Colonic mucosa (tissue), 4 donors: Measurements from ENCODE around the gene ZBTB8B. TPM values are rescaled to one million over a fixed set of nuclear protein-coding genes. Genes with fewer than 3 reads are reported as not detected.
"Not testable (repeated sequence)": the region's sequence is repeated elsewhere in the genome, so short reads cannot be mapped to it uniquely, and the experiment has no call there.

Experiments
- DNase-seq: peaks from one replicate; pipeline ENCODE4 v3.0.0-alpha.2; 2020
- H3K27ac ChIP-seq: fragments of 200-600 bp; one replicate; pipeline ENCODE4 v1.8.0; 2021
- H3K27me3 ChIP-seq: fragments of 200-600 bp; one replicate; pipeline ENCODE4 v1.8.0; 2021
- H3K36me3 ChIP-seq: fragments of 200-600 bp; one replicate; pipeline ENCODE4 v1.8.0; 2021
- H3K4me1 ChIP-seq: fragments of 200-600 bp; one replicate; pipeline ENCODE4 v1.8.0; 2021; ENCODE audit warnings: mild to moderate bottlenecking
- H3K4me3 ChIP-seq: fragments of 200-600 bp; one replicate; pipeline ENCODE4 v1.8.0; 2021
- H3K9ac ChIP-seq, 2 donors: one replicate each; pipeline ENCODE4 v1.7.0; 2013; ENCODE audit warnings: control low read depth in 2 of 2, low read depth in 2 of 2, low read length in 2 of 2
- H3K9me3 ChIP-seq: fragments of 200-600 bp; one replicate; pipeline ENCODE4 v1.8.0; 2021
- CTCF ChIP-seq: fragments of 200-600 bp; IDR thresholded peaks from one replicate; pipeline ENCODE4 v1.8.0; 2022; ENCODE audit warnings: antibody characterized with exemption, mild to moderate bottlenecking
- intact Hi-C: fragments of 100-400 bp; cut with DNase I; formaldehyde crosslinking; loops from one replicate; pipeline ENCODE4 v1.14.1; 2022
- total RNA-seq, 2 donors: library from RNA; stranded (reverse); fragmentation: NEBNext Ultra II Directional in 1 of 2; extraction: Animal tissue kit (Norgen Biotek cat#: 25700) in 1 of 2; gene quantifications; one replicate each; pipeline ENCODE4 v1.2.1, GENCODE V29; 2021
- donor health status: healthy.
- donor health status: DM: no; HTN: no; CAD: no.
- donor health status: DM: no; HTN: no; CAD: no.

ZBTB8B gene
- total RNA-seq, 2 donors from 2014 or later = not detected

- Histone ChIP-seq H3K9me3 (no peaks in the 10 kb centered on the region), H3K27me3 (no peaks in the 10 kb centered on the region), H3K36me3 (no peaks in the 10 kb centered on the region), H3K4me3 (no peak overlapping the region), H3K9ac (no peak overlapping the region), H3K4me1 (no peaks in the 10 kb centered on the region), H3K27ac (no peak overlapping the region)
- intact Hi-C loops = no loop called here
- no peak for DNase-seq
- no peak for TF ChIP-seq CTCF
These were observed 15.1 kb downstream of the ZBTB8B start for GRCh38 chr1:32480003-32480402.

- Histone ChIP-seq H3K27ac (no peak overlapping the region), H3K4me1 (no peaks in the 10 kb centered on the region), H3K27me3 (no peaks in the 10 kb centered on the region), H3K9me3 (no peaks in the 10 kb centered on the region), H3K4me3 (no peak overlapping the region), H3K9ac (no peak overlapping the region), H3K36me3 (no peaks in the 10 kb centered on the region)
- DNase-seq = no peak
- intact Hi-C loops = no loop called here
- TF ChIP-seq CTCF = no peak
These were observed 15.9 kb downstream of the ZBTB8B start for GRCh38 chr1:32480761-32481160.

DNA sequence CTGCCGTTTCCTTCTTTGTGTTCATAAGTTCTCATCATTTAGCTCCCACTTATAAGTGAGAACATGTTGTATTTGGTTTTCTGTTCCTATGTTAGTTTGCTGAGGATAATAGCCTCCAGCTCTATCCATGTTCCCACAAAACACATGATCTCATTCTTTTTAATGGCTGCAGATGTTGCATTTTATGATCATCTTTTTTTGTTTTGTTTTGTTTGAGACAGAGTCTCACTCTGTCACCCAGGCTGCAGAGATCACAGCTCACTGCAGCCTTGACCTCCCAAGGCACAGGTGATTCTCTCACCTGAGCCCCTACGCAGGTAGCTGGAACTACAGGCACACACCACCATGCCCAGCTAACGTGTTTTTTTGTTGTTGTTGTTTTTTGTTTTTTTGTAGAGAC lies 16.9 kb downstream of the ZBTB8B start:
- H3K27me3 ChIP-seq, H3K36me3 ChIP-seq, H3K27ac ChIP-seq, DNase-seq, H3K9me3 ChIP-seq, H3K9ac ChIP-seq, H3K4me3 ChIP-seq, intact Hi-C loops, H3K4me1 ChIP-seq: not testable (repeated sequence)

- intact Hi-C loops = no loop called here
- Histone ChIP-seq H3K36me3 (no peaks in the 10 kb centered on the region), H3K9me3 (no peaks in the 10 kb centered on the region), H3K27ac (no peak overlapping the region), H3K4me1 (no peaks in the 10 kb centered on the region), H3K9ac (no peak overlapping the region), H3K4me3 (no peak overlapping the region), H3K27me3 (no peaks in the 10 kb centered on the region)
- no peak for TF ChIP-seq CTCF
- DNase-seq = no peak
These were observed 20.8 kb downstream of the ZBTB8B start for GRCh38 chr1:32485554-32486255.

DNA sequence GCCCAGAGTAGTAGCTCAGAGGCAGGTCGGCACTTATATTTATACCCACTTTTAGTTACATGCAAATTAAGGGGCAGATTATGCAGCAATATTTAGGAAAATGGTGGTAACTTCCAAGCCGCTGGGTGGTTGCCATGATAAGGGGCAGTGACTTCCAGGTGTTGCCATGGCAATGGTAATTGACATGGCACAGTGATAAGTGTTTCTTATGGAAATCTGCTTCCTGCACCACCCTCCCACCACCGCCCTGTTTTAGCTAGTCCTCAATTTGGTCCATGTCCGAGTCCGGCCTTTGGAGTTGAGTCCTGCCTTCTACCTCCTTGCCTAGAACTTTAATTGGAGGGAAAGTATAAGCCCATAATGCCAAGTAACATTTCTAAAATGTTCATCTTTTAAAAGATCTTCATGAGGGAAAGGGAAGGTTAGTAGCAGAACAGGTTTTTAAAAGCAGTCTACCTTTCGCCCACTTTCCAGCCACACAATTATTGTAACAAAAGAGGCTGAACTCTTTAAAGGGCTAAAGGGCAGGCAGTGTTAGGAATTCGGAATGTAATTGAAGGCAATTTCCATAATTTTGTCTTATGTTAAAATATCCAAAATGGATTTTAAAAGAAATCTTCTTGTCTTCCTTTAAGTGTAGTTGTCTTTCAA lies 21.7 kb downstream of the ZBTB8B start:
- no peak for DNase-seq
- no peak for TF ChIP-seq CTCF

DNA sequence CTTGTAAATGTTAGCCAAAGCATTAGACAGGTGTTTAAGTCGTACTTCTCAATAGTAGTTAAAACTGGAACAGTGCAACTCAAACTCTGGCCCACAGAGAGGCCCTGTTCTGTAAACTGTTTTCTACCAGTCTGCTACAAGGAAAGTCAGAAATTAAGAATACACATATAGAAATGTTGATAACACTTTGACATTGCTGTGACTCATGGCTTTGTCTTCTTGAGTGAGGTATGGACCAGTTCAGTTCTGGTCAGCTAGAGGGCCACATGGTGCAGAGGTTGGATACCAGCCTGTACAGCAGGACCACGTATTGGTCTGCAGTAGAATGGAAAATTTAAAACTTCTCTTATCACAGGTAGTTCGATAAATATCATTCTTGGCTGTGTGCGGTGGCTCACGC lies 22.3 kb downstream of the ZBTB8B start:
- Histone ChIP-seq H3K4me1 (no peaks in the 10 kb centered on the region), H3K27ac (no peak overlapping the region), H3K9ac (no peak overlapping the region), H3K27me3 (no peaks in the 10 kb centered on the region), H3K4me3 (no peak overlapping the region), H3K36me3 (no peaks in the 10 kb centered on the region), H3K9me3 (no peaks in the 10 kb centered on the region)
- intact Hi-C loops = no loop called here
- no peak for DNase-seq
- no peak for TF ChIP-seq CTCF

More for the DNA sequence above, 21.7 kb downstream of the ZBTB8B start:
- Histone ChIP-seq H3K36me3 (no peaks in the 10 kb centered on the region), H3K9me3 (no peaks in the 10 kb centered on the region), H3K4me3 (no peak overlapping the region), H3K27me3 (no peaks in the 10 kb centered on the region), H3K27ac (no peak overlapping the region), H3K9ac (no peak overlapping the region), H3K4me1 (no peaks in the 10 kb centered on the region)
- intact Hi-C loops = no loop called here
